GM19324 (cell line): ENCODE measurements around the gene FBXO2.
"Not testable (repeated sequence)": the region's sequence is repeated elsewhere in the genome, so short reads cannot be mapped to it uniquely, and the experiment has no call there.

Source experiments
- ATAC-seq: cut with Tn5 transposase; IDR thresholded peaks from one replicate; pipeline ENCODE4 v1.9.1; 2021; ENCODE audit warnings: mild to moderate bottlenecking, moderate library complexity; ENCODE audit not compliant: unreplicated experiment, low FRiP score

The FBXO2 gene

GRCh38 chr1:11638121-11638520 lies 16.1 kb downstream of the FBXO2 start:
- no peak for ATAC-seq

GRCh38 chr1:11634365-11635192 lies 19.6 kb downstream of the FBXO2 start:
- ATAC-seq, result no peak

- ATAC-seq, result no peak
Measured at GRCh38 chr1:11629184-11630016, 24.8 kb downstream of the FBXO2 start.

- ATAC-seq, result no peak
Measured at GRCh38 chr1:11628767-11629166, 25.5 kb downstream of the FBXO2 start.

- ATAC-seq, result no peak
Measured at GRCh38 chr1:11626551-11626950, 27.7 kb downstream of the FBXO2 start.

- no peak for ATAC-seq
Measured at GRCh38 chr1:11623702-11624101, 30.5 kb downstream of the FBXO2 start.

GRCh38 chr1:11622398-11622797 lies 31.8 kb downstream of the FBXO2 start:
- no peak for ATAC-seq

GRCh38 chr1:11620924-11621323 lies 33.3 kb downstream of the FBXO2 start:
- no peak for ATAC-seq

- no peak for ATAC-seq
Measured at GRCh38 chr1:11620405-11620804, 33.8 kb downstream of the FBXO2 start.

- ATAC-seq, result no peak
Measured at GRCh38 chr1:11617741-11618140, 36.5 kb downstream of the FBXO2 start.

- no peak for ATAC-seq
Measured at GRCh38 chr1:11617314-11617713, 36.9 kb downstream of the FBXO2 start.

- ATAC-seq, result no peak
Measured at GRCh38 chr1:11616766-11617165, 37.5 kb downstream of the FBXO2 start.

GRCh38 chr1:11615090-11615489 lies 39.1 kb downstream of the FBXO2 start:
- ATAC-seq, result no peak

- ATAC-seq, result no peak
Measured at GRCh38 chr1:11613347-11613746, 40.9 kb downstream of the FBXO2 start.

- ATAC-seq, result no peak
Measured at GRCh38 chr1:11611638-11612327, 42.4 kb downstream of the FBXO2 start.

- no peak for ATAC-seq
Measured at GRCh38 chr1:11610629-11611180, 43.5 kb downstream of the FBXO2 start.

GRCh38 chr1:11609378-11609777 lies 44.9 kb downstream of the FBXO2 start:
- ATAC-seq, result not testable (repeated sequence)

- not testable (repeated sequence) for ATAC-seq
Measured at GRCh38 chr1:11608596-11609130, 45.6 kb downstream of the FBXO2 start.

- ATAC-seq, result no peak
Measured at GRCh38 chr1:11606775-11607174, 47.5 kb downstream of the FBXO2 start.

- ATAC-seq, result no peak
Measured at GRCh38 chr1:11602981-11603380, 51.2 kb downstream of the FBXO2 start.
